EL (cell line): ENCODE results near the gene EIF1B.

ENCODE experiments used
- DNase-seq: peaks from one replicate; pipeline ENCODE4 v3.0.0-alpha.2; 2016

Gene EIF1B

GRCh38 chr3:40309925-40310695 lies 603 bp downstream of the EIF1B start:
- peak; percentile 36 for DNase-seq

DNA sequence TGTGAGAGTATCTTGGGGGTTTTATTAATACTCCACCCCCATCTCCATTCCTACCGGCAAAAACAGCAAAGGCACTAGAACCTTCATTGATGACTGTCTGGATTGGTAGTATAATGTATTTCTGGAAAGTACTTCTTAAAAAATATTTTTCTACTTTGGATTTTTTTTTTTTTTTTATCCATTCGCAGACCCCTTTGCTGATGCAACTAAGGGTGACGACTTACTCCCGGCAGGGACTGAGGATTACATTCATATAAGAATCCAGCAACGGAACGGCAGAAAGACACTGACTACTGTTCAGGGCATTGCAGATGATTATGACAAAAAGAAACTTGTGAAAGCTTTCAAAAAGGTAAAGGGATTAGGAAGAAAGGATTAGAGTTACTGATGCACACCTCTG lies 1.2 kb downstream of the EIF1B start:
- DNase-seq: peak; percentile 26

- DNase-seq: peak; percentile 41
Observed at GRCh38 chr3:40312661-40313226, 3.2 kb downstream of the EIF1B start.

DNA sequence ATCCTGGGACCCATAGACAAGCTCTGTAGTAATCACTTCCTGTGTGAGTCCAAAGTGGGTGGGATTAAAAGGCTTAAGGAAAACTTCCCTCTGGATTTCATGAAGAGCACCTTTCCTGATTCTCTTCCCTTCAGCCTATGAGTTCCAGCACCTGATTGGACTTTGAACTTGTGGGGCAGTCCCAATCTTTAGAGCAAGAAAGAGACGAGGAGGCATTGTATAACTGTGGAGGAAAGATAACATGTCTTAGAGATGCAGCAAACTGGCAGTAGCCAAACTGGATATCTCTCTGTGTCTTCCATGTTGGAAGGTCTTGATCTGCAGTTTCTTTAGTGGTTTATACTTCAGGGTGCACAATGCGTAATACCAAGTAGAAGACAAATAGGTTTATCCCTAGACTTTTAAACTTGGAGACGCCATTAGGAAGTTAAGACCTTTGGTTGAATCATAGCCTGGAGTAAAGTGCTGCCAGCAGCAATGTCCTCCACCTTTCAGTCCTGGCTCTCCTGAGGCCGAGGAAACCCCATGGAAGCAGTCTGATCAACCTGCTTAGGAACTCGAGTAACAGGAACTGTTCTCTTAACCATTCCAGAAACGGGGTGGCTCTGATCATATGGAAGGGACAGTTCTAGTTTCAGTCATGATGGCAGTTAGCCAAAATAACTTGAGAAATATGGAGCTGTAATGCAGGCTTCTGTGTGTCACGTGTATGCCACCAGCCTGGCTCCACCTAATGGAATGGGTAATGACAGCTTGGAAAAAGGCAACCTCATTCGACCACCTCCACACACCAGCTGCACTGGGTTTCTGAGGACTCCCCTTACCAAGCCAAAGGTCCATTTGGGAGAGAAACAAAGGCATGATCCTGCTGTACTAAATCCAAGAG lies 4.7 kb downstream of the EIF1B start:
- DNase-seq: no peak

DNA sequence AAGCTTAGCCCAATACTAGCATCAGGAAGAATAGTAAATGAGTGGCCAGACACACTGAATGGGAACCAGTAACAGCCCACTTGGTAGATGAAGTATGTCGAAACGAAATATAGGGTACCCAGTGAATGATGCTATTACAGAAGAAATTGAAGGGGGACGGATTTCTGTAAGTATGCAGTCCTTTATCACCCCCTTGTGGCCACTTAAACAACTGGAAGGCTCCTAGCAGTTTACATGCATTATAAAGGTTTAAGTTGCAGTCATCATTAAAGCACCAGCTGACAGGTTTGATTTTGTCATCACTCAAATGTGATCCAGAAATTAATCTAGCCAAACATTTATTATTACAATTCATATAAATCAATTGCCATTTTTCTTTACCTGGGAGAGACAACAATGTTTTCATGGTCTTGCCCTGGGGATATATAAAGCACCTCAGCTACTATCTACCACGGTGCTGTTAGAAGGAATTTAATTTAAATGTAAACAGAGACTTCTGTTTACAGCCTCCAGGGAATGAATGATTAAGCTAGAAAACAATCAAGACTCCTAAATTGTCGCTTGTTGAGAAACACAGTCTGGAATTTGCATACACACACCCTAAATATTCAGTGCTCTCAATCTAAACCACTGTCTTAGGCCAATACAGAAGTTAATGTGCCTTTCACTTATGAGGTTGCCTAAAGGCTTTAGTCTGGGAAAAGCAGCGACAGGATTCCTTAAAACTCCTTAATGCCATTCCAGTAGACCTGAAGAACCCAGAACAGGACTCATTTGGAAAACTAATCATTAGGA lies 7.8 kb downstream of the EIF1B start:
- DNase-seq: peak; percentile 66

DNA sequence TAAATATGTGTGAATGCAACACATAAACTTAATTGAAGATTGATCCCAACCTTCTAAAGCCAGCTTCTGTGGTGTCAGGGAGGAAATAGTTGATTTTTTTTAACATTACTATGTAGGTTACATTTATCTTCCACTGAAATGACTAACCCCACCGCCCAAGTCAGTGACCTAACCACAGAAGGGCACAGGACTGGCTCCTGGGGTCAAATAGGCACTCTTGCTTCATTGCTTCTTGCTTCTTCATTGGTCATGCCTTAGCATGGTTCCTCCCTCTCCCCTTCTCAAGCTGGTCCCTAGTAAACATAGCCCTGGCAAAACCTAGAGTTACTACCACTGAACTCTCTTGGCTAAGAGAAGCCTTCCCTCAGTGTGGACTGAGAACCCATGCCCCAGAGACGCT lies 12.3 kb downstream of the EIF1B start:
- DNase-seq: no peak

GRCh38 chr3:40323946-40324345 lies 14.4 kb downstream of the EIF1B start:
- no peak for DNase-seq

GRCh38 chr3:40324621-40325020 lies 15.1 kb downstream of the EIF1B start:
- no peak for DNase-seq

- no peak for DNase-seq
Observed at GRCh38 chr3:40325465-40325864, 16.0 kb downstream of the EIF1B start.

- DNase-seq: no peak
Observed at GRCh38 chr3:40328374-40328773, 18.9 kb downstream of the EIF1B start.

DNA sequence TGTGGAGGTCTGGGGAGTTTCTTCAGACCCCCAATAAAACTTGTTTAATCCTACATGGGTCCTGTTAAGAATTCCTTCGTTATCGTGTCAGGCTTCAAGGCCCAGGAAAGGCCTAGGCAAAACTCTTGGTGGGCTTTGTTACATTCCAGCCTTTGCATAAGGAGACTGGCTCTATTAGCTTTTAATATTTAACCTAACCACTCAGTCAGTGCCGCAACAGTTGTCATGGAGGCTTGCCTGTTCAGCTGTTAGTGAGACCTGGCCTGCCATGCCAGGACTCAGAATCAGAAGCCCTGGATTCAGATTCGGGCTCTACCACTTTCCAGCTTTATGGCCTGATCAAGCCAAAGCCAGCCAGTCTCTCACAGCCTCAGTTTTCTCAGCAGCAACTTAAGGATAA lies 19.6 kb downstream of the EIF1B start:
- no peak for DNase-seq

DNA sequence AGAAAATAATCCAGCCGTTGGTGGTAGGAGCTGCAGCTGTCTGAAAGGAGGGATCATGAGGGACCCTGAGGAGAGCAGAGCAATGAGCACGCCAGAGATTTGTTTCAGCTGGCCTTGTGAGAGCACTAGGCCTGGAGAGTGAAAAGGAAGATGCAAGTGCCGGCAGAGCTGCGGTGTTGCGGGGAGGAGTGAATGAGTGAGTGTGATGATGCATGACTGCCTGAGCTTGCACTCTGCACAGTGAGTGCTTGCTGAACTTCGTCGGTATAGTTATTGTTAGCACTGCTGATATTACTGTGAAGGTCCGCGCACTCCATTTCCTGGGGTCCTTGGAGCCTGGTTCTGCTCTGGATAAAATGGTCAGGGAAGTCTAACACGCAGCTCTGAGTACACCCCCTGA lies 23.2 kb downstream of the EIF1B start:
- DNase-seq: no peak

DNA sequence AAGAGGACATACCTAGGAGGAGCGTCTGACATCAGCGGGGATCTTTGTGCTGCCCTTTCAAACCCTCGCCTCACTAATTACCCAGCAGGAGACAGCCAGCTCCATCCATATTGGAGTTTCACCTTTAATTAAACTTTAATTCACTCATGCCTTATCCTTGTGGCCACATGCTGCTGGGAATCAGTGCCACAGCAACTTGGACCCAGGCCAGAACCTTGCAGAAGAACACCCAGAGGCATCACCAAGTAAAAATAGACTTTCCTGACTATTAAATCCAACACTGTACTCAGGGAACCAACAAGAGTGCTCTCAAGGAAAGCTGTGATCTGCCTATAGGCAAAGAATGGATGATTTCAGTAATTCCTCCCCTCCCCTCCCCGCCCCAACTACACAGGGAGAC lies 23.9 kb downstream of the EIF1B start:
- no peak for DNase-seq

DNA sequence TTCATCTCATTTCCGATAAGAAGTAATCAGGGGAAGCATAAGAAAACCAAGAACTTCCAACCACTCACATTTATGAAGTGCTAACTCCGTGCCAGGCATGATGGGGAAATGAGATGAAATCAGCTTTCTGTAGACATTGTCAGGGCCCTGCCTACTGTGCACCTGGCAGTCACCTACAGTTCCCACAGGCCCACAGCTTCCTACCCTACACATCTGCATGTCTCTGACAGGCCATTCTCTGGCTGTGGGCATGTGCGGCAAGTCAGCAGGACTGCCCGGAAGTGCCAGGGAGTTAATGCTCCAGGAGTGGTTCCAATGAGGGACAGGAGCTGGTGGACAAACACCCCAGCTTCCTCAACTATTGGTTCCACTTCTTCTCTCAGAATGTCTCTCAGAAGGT lies 24.3 kb downstream of the EIF1B start:
- no peak for DNase-seq

DNA sequence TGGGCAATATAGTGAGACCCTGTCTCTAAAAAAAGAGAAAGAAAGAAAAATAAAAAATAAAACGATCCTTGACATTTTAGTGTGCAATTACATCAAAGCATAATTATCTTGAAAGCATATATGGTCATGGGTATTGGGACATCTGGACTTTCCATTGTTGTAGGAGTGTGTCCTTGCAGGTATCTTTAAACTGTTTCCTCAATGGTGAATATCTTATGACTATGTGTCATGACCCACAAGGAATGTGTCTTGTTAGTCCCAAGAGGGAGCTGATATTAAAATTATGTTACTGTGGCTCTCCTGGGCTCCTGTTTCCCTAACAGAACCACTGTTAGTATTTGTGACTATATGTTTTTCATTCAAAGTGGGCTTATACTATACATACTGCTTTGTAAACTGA lies 26.6 kb downstream of the EIF1B start:
- no peak for DNase-seq

- DNase-seq: no peak
Observed at GRCh38 chr3:40336511-40337135, 27.1 kb downstream of the EIF1B start.

DNA sequence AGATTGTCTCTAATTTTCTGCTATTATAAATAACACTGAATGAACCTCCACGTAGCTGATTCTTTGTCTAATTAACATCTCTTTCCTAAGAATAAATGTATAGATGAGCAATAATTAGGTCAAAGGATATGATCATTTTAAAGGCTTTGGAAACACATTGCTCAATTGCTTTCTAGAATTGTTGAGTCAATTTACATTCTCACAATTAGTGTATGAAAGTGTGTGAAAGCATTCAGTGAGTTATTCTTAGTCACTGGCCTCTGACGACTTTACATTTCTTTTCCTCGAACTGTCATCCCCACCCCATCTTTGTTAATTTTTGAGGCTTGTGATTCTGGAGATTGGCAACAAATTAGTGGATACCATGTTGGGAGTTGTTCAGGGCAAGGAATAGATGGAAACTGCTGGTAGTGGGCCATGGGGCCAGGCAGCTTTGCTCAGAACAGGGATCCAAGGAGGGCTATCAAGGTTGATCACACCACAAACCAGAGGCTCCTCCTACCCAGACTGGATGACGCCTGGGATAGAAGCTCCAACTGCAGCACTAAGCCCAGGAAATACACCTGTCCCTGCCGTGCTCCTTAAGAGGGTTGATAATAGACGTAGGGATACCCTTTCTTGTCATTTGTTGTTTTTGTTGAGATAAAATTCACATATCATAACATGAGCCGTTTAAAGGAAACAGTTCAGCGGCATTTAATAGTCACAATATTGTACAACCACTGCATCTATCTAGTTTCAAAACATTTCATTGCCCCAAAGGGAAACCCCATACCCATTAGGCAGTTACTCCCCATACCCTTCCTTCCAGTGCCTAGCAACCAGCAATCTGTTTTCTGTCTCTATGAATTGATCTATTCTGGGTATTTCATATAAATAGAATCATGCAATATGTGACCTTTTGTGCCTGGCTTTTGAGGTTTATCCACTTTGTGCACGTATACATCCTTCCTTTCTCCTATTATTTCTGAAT lies 27.9 kb downstream of the EIF1B start:
- DNase-seq: no peak

DNA sequence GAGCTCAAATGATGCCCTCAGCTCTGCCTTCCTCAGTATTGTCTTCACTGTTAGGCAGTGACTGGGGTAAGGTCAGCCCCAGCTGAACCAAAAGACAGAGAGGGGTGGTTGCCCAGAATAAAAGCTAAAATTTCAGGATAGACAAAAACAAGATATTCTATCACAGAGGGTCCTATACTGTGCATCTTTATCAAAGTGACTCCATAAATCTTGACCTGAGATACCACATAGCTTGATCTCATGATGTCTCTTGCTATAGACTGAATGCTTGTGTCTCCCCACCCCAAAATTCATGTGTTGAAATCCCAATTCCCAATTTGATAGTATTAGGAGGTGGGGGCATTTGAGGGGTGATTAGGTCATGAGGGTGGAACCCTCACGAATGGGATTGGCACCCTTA lies 30.4 kb downstream of the EIF1B start:
- no peak for DNase-seq

GRCh38 chr3:40340541-40341170 lies 31.1 kb downstream of the EIF1B start:
- no peak for DNase-seq

DNA sequence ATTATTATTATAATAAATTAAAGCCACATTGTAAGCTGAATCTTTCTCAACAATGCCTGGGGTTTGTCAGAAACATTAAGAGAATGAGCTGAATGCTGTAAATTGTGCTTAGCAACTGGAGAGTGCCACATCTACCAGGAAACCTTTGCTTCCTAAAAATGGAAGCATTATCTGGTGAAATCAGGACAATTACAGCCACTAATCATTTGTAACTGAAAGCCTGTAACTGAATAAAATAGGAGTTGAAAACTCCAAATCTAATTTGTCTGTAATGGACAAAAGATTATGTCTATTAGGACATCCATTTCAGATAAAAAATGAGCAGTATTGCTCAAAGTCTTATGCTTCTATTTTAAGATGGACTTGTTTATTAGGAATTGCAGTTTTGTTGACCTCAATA lies 32.2 kb downstream of the EIF1B start:
- no peak for DNase-seq

DNA sequence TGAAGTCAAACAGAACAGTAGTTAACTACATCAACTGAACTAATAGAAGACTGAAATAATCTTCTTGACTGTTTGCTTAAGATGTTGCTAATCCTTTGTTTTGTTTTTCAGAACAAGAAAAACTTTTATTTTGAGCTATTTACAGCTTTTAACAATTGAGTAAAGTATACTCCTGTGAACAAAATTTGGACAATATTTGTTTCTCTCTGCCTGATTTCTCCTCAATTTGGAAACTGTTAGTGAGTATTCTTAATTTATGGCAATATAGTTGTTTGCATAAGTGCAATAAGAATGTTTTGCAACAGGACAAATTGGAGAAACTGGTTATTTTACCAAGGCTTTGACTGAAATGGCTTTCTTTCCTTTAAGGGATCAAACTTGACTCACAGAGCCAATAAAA lies 41.0 kb downstream of the EIF1B start:
- DNase-seq: no peak
